ENCODE measurements around the gene GRM7.

The GRM7 gene

DNA sequence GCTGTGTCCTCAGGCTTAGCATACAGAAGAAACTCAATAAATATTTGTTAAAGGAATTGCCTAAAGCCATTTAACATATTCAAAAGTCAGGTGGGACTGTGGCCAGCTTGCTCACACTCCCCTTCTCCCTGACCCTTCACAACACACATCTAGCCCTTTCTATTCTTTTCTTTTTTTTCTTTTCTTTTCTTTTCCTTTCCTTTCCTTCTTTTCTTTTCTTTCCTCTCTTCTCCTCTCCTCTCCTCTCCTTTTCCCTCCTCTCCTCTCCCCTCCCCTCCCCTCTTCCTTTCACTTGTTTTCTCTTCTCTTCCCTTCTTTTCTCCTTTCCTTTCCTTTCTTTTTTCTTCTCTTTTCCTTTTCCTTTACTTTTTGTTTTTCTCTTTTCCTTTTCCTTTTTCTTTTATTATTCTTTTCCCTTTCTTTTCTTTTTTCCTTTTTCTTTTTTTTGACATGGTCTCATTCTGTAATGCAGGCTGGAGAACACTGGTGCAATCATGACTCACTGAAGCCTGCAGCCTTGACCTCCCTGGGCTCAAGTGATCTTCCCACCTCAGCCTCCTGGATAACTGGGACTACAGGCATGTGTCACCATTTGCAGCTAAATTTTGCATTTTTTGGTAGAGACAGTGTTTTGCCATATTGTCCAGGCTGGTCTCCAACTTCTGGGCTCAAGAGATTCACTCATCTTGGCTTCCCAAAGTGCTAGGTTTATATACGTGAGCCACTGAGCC, 377.8 kb downstream of the GRM7 start:
- CTCF ChIA-PET: no interaction called here
- Histone ChIP-seq H3K9me3 (ENCODE audit: control insufficient read depth, insufficient read depth, low read depth, low read length) (no peaks in the 10 kb centered on the region), H3K4me1 (ENCODE audit: control insufficient read depth, insufficient read depth, low read length) (no peaks in the 10 kb centered on the region), H3K4me3 (ENCODE audit: low read depth, low read length) (no peak overlapping the region), H3K36me3 (ENCODE audit: control insufficient read depth in 2 of 2, insufficient read depth in 1 of 2, low read length in 2 of 2) (no peaks in the 10 kb centered on the region), H3K27ac (ENCODE audit: extremely low read depth, low read depth, low read length) (no peak overlapping the region)
- POLR2A ChIA-PET: no interaction called here
- TF ChIP-seq PRDM1 (tag by site-specific recombination; IDR thresholded peaks at IDR 0.05) (peak; percentile 97), ZNF239 (tag by site-specific recombination; IDR thresholded peaks at IDR 0.05) (no peak)
- TF ChIP-seq, protein P1, sequence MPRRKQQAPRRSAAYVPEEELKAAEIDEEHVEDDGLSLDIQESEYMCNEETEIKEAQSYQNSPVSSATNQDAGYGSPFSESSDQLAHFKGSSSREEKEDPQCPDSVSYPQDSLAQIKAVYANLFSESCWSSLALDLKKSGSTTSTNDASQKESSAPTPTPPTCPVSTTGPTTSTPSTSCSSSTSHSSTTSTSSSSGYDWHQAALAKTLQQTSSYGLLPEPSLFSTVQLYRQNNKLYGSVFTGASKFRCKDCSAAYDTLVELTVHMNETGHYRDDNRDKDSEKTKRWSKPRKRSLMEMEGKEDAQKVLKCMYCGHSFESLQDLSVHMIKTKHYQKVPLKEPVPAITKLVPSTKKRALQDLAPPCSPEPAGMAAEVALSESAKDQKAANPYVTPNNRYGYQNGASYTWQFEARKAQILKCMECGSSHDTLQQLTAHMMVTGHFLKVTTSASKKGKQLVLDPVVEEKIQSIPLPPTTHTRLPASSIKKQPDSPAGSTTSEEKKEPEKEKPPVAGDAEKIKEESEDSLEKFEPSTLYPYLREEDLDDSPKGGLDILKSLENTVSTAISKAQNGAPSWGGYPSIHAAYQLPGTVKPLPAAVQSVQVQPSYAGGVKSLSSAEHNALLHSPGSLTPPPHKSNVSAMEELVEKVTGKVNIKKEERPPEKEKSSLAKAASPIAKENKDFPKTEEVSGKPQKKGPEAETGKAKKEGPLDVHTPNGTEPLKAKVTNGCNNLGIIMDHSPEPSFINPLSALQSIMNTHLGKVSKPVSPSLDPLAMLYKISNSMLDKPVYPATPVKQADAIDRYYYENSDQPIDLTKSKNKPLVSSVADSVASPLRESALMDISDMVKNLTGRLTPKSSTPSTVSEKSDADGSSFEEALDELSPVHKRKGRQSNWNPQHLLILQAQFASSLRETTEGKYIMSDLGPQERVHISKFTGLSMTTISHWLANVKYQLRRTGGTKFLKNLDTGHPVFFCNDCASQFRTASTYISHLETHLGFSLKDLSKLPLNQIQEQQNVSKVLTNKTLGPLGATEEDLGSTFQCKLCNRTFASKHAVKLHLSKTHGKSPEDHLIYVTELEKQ (tag by site-specific recombination; IDR thresholded peaks at IDR 0.05; ENCODE audit: borderline replicate concordance): no peak
- TF ChIP-seq, protein P2, sequence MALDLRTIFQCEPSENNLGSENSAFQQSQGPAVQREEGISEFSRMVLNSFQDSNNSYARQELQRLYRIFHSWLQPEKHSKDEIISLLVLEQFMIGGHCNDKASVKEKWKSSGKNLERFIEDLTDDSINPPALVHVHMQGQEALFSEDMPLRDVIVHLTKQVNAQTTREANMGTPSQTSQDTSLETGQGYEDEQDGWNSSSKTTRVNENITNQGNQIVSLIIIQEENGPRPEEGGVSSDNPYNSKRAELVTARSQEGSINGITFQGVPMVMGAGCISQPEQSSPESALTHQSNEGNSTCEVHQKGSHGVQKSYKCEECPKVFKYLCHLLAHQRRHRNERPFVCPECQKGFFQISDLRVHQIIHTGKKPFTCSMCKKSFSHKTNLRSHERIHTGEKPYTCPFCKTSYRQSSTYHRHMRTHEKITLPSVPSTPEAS (tag by site-specific recombination; IDR thresholded peaks at IDR 0.05): no peak

DNA sequence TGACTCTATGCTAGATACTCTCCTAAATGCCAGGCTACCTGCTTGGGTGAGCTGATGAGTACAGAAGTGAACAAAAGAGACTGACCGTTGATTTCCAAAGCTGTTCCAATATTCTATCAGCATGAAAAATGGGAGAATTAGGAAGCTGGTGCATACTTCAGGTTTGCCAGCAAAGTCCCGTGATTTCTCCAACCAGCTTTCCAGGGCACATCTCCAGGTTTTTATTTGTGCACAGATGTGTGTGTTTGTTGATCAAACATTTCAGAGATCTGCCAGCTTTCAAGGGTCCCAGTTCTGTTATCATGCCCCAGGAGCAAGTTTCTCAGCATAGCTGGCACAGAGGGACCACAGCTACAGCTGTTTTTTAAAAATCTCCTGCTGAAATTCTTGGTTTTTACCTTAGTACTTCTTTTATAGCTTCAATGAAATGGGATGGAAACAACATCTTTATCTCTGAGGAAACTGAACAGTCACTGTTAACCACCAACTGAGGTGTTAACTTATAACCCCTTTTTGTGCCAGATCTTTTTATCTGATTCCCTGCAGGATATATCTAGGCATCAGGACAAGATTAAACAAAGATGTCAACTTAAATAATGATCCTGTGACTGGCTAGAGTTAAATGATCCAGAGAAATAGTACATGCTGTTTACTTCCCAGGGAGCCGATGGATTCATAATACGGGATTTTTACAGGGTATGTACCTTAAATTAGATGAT, 380.8 kb downstream of the GRM7 start:
- no peak for TF ChIP-seq SP2 (tag by site-specific recombination; IDR thresholded peaks at IDR 0.05)
- TF ChIP-seq, protein P3, sequence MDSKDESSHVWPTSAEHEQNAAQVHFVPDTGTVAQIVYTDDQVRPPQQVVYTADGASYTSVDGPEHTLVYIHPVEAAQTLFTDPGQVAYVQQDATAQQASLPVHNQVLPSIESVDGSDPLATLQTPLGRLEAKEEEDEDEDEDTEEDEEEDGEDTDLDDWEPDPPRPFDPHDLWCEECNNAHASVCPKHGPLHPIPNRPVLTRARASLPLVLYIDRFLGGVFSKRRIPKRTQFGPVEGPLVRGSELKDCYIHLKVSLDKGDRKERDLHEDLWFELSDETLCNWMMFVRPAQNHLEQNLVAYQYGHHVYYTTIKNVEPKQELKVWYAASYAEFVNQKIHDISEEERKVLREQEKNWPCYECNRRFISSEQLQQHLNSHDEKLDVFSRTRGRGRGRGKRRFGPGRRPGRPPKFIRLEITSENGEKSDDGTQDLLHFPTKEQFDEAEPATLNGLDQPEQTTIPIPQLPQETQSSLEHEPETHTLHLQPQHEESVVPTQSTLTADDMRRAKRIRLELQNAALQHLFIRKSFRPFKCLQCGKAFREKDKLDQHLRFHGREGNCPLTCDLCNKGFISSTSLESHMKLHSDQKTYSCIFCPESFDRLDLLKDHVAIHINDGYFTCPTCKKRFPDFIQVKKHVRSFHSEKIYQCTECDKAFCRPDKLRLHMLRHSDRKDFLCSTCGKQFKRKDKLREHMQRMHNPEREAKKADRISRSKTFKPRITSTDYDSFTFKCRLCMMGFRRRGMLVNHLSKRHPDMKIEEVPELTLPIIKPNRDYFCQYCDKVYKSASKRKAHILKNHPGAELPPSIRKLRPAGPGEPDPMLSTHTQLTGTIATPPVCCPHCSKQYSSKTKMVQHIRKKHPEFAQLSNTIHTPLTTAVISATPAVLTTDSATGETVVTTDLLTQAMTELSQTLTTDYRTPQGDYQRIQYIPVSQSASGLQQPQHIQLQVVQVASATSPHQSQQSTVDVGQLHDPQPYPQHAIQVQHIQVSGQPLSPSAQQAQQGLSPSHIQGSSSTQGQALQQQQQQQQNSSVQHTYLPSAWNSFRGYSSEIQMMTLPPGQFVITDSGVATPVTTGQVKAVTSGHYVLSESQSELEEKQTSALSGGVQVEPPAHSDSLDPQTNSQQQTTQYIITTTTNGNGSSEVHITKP (tag by site-specific recombination; IDR thresholded peaks at IDR 0.05): no peak
- TF ChIP-seq ZNF549 (tag by site-specific recombination; IDR thresholded peaks at IDR 0.05): no peak
- no peak for TF ChIP-seq ZNF510 (tag by site-specific recombination; IDR thresholded peaks at IDR 0.05; ENCODE audit: insufficient replicate concordance)
- TF ChIP-seq MZF1 (tag by site-specific recombination; IDR thresholded peaks at IDR 0.05; ENCODE audit: borderline replicate concordance): no peak
- TF ChIP-seq ZNF23 (tag by site-specific recombination; IDR thresholded peaks at IDR 0.05; ENCODE audit: borderline replicate concordance): no peak
- no peak for TF ChIP-seq ZNF350 (tag by site-specific recombination; IDR thresholded peaks at IDR 0.05)
- no peak for TF ChIP-seq ZNF138 (tag by site-specific recombination; IDR thresholded peaks at IDR 0.05; ENCODE audit: borderline replicate concordance)
- no peak for TF ChIP-seq ZNF239 (tag by site-specific recombination; IDR thresholded peaks at IDR 0.05)
- no peak for TF ChIP-seq ZNF514 (tag by site-specific recombination; IDR thresholded peaks at IDR 0.05)
- no peak for TF ChIP-seq GLI2 (tag by site-specific recombination; IDR thresholded peaks at IDR 0.05; ENCODE audit: borderline replicate concordance, low read depth)
- no peak overlapping the region for H3K27ac ChIP-seq (ENCODE audit: extremely low read depth, low read depth, low read length)
- no peaks in the 10 kb centered on the region for H3K36me3 ChIP-seq (ENCODE audit: control insufficient read depth in 2 of 2, insufficient read depth in 1 of 2, low read length in 2 of 2)
- no peaks in the 10 kb centered on the region for H3K9me3 ChIP-seq (ENCODE audit: control insufficient read depth, insufficient read depth, low read depth, low read length)
- ChIA-PET CTCF (interaction anchor here (0.7 kb wide), 1 partner anchor 28 kb away, joined by 3 read pairs; no protein-coding TSS in a partner anchor), POLR2A (no interaction called here)
- H3K4me3 ChIP-seq (ENCODE audit: low read depth, low read length): no peak overlapping the region
- H3K4me1 ChIP-seq (ENCODE audit: control insufficient read depth, insufficient read depth, low read length): no peaks in the 10 kb centered on the region
